ENCODE data around the gene ACSL3. TPM values are rescaled to one million over a fixed set of nuclear protein-coding genes. Genes with fewer than 3 reads are reported as not detected.

Gene ACSL3
- total RNA-seq, 1 experiment from 2014 or later, result 85.2 TPM

- CTCF ChIA-PET, result interaction anchor here (0.5 kb wide), 1 partner anchor 884 kb away, joined by 4 read pairs; no protein-coding TSS in a partner anchor
- TF ChIP-seq SIN3A (IDR thresholded peaks at IDR 0.05; ENCODE audit: borderline replicate concordance, insufficient read depth, low read depth, low read length), result no peak
- no peak for TF ChIP-seq CTCF (IDR thresholded peaks at IDR 0.05)
- no peak for TF ChIP-seq REST (IDR thresholded peaks at IDR 0.05; ENCODE audit: insufficient read depth in 1 of 2, low read depth in 2 of 2, low read length in 1 of 2)
- no peak for TF ChIP-seq POLR2AphosphoS5 (IDR thresholded peaks at IDR 0.05; ENCODE audit: low read depth, low read length)
- no peak for TF ChIP-seq TCF7L2 (IDR thresholded peaks at IDR 0.05; ENCODE audit: low read depth, low read length)
- Histone ChIP-seq H3K27me3 (ENCODE audit: control insufficient read depth, insufficient read depth, low read length) (no peaks in the 10 kb centered on the region), H3K27ac (ENCODE audit: low read length) (no peak overlapping the region), H3K36me3 (ENCODE audit: control insufficient read depth, insufficient read depth, low read length) (peaks cover 7% of the 10 kb centered on the region; the same call in 1 of the 2 replicates), H3K4me3 (ENCODE audit: low read depth in 2 of 2, low read length in 2 of 2) (no peak overlapping the region), H3K9me3 (ENCODE audit: control insufficient read depth, insufficient read depth, low read depth, low read length) (no peaks in the 10 kb centered on the region), H3K4me1 (ENCODE audit: control insufficient read depth, insufficient read depth, low read length) (peaks cover 11% of the 10 kb centered on the region)
- DNase-seq (ENCODE audit: low read depth, low spot score) (no peak), ATAC-seq (no peak)
- intact Hi-C loops (cut with micrococcal nuclease; ENCODE audit: unreplicated experiment) (loop anchor here (5.0 kb wide), 1 partner anchor 212 kb away; no protein-coding TSS in a partner anchor), in situ Hi-C loops (cut with HindIII; ENCODE audit: low pct_unique_long_range_greater_than_20kb, low sequenced_read_pairs) (no loop called here)
- BruUV-seq (replicated peaks), result no TSS peak
- POLR2A ChIA-PET, result no interaction called here
Measured at GRCh38 chr2:222904557-222905258, 43.9 kb downstream of the ACSL3 start.

GRCh38 chr2:222907048-222907447 is 46.2 kb downstream of the ACSL3 start:
- ATAC-seq (no peak), DNase-seq (ENCODE audit: low read depth, low spot score) (no peak)
- no TSS peak for BruUV-seq (replicated peaks)
- no peak for TF ChIP-seq TCF7L2 (IDR thresholded peaks at IDR 0.05; ENCODE audit: low read depth, low read length)
- TF ChIP-seq REST (IDR thresholded peaks at IDR 0.05; ENCODE audit: insufficient read depth in 1 of 2, low read depth in 2 of 2, low read length in 1 of 2), result no peak
- no peak for TF ChIP-seq SIN3A (IDR thresholded peaks at IDR 0.05; ENCODE audit: borderline replicate concordance, insufficient read depth, low read depth, low read length)
- TF ChIP-seq POLR2AphosphoS5 (IDR thresholded peaks at IDR 0.05; ENCODE audit: low read depth, low read length), result no peak
- no peak for TF ChIP-seq CTCF (IDR thresholded peaks at IDR 0.05)
- Histone ChIP-seq H3K27ac (ENCODE audit: low read length) (no peak overlapping the region), H3K27me3 (ENCODE audit: control insufficient read depth, insufficient read depth, low read length) (no peaks in the 10 kb centered on the region), H3K4me3 (ENCODE audit: low read depth in 2 of 2, low read length in 2 of 2) (no peak overlapping the region), H3K4me1 (ENCODE audit: control insufficient read depth, insufficient read depth, low read length) (0 out of 2 replicates have a peak, but pooled peaks cover 3% of the 10 kb centered on the region), H3K9me3 (ENCODE audit: control insufficient read depth, insufficient read depth, low read depth, low read length) (no peaks in the 10 kb centered on the region), H3K36me3 (ENCODE audit: control insufficient read depth, insufficient read depth, low read length) (peaks cover 15% of the 10 kb centered on the region; the same call in 1 of the 2 replicates)
- in situ Hi-C loops (cut with HindIII; ENCODE audit: low pct_unique_long_range_greater_than_20kb, low sequenced_read_pairs) (no loop called here), intact Hi-C loops (cut with micrococcal nuclease; ENCODE audit: unreplicated experiment) (no loop called here)
- ChIA-PET POLR2A (no interaction called here), CTCF (interaction anchor here (0.6 kb wide), 1 partner anchor 34 kb away, joined by 3 read pairs; no protein-coding TSS in a partner anchor)

All from Panc1 (cell line).